Measurements from ENCODE around the gene TDRD3.

DNA sequence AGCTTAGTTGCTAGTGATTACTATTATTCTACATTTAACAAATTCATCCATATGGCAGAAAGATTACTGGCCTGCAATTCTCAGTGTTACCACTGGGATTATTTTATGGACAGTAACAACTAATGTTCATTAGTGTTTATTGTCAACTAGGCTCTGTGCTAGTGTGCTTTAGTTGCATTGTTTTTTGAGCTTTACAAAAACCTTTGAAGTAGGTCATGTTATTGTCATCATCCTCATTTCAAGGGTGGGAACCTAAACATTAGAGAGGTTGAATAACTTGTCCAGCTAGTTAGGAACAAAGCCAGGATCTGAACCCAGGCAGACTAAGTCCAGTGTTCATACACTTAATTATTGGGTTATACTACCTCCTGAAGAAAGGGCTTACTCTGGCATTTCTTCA is 27.8 kb upstream of the TDRD3 start:
- TF ChIP-seq POLR2AphosphoS5 (IDR thresholded peaks at IDR 0.05; ENCODE audit: borderline replicate concordance, low read depth, low read length) = no peak
- TF ChIP-seq EZH2 (IDR thresholded peaks at IDR 0.05) = no peak
- TF ChIP-seq FOXP2 (optimal IDR thresholded peaks at IDR 0.05; ENCODE audit: control extremely low read depth, extremely low read length, insufficient read depth) = no peak
